ENCODE results near the gene PGAP2. TPM values are rescaled to one million over a fixed set of nuclear protein-coding genes. Genes with fewer than 3 reads are reported as not detected.

The PGAP2 gene
- total and polyA plus RNA-seq, 4 donors, result 10.0 to 14.8 (median 12.0) TPM

GRCh38 chr11:3830088-3830487, 21.7 kb downstream of the PGAP2 start:
- Histone ChIP-seq H3K27ac (ENCODE audit: low read depth in 1 of 2, low read length in 2 of 2) (no peak overlapping the region), H3K9ac (ENCODE audit: low read depth in 1 of 2, low read length in 2 of 2) (no peak overlapping the region), H3K27me3 (ENCODE audit: control insufficient read depth in 4 of 4, insufficient read depth in 4 of 4, low read length in 3 of 4) (no peaks in the 10 kb centered on the region), H3K36me3 (ENCODE audit: control insufficient read depth in 4 of 4, insufficient read depth in 3 of 4, low read depth in 1 of 4, low read length in 3 of 4) (peaks cover 4 to 17% (median 13%) of the 10 kb centered on the region in 4 donors), H3K9me3 (ENCODE audit: control insufficient read depth in 4 of 4, low read length in 3 of 4) (no peaks in the 10 kb centered on the region), H3K4me1 (ENCODE audit: control insufficient read depth in 4 of 4, insufficient read depth in 4 of 4, low read length in 3 of 4) (peaks cover 0 to 15% (median 3%) of the 10 kb centered on the region in 4 donors), H3K4me3 (ENCODE audit: low read depth in 1 of 3, low read length in 3 of 3) (no peak overlapping the region)
- TF ChIP-seq FOXA1 (IDR thresholded peaks at IDR 0.05) (no peak), TAF1 (conservative IDR thresholded peaks at IDR 0.05) (no peak), JUND (IDR thresholded peaks at IDR 0.05) (no peak), FOXA2 (IDR thresholded peaks at IDR 0.05) (no peak), RAD21 (IDR thresholded peaks at IDR 0.05) (no peak), HNF4G (IDR thresholded peaks at IDR 0.05) (no peak), SP1 (IDR thresholded peaks at IDR 0.05) (no peak)
- TF ChIP-seq, protein P1, sequence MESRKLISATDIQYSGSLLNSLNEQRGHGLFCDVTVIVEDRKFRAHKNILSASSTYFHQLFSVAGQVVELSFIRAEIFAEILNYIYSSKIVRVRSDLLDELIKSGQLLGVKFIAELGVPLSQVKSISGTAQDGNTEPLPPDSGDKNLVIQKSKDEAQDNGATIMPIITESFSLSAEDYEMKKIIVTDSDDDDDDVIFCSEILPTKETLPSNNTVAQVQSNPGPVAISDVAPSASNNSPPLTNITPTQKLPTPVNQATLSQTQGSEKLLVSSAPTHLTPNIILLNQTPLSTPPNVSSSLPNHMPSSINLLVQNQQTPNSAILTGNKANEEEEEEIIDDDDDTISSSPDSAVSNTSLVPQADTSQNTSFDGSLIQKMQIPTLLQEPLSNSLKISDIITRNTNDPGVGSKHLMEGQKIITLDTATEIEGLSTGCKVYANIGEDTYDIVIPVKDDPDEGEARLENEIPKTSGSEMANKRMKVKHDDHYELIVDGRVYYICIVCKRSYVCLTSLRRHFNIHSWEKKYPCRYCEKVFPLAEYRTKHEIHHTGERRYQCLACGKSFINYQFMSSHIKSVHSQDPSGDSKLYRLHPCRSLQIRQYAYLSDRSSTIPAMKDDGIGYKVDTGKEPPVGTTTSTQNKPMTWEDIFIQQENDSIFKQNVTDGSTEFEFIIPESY (IDR thresholded peaks at IDR 0.05), result no peak
- no peak for DNase-seq (ENCODE audit: low spot score)
- 99% methylated on average over 3 of the region's 3 CpGs for WGBS

GRCh38 chr11:3830730-3831129, 22.4 kb downstream of the PGAP2 start:
- no peak for TF ChIP-seq NR2F2 (IDR thresholded peaks at IDR 0.05)
- TF ChIP-seq YY1 (IDR thresholded peaks at IDR 0.05), result no peak
- TF ChIP-seq FOXA2 (IDR thresholded peaks at IDR 0.05), result no peak
- TF ChIP-seq GABPA (IDR thresholded peaks at IDR 0.05 in 1 of 2, conservative IDR thresholded peaks at IDR 0.05 in 1 of 2), result no peak
- TF ChIP-seq, protein P2, sequence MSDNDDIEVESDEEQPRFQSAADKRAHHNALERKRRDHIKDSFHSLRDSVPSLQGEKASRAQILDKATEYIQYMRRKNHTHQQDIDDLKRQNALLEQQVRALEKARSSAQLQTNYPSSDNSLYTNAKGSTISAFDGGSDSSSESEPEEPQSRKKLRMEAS (IDR thresholded peaks at IDR 0.05), result no peak
- no peak for TF ChIP-seq CTCF (IDR thresholded peaks at IDR 0.05; ENCODE audit: low read depth, low read length, missing input control)
- TF ChIP-seq, protein P1 (IDR thresholded peaks at IDR 0.05), result no peak
- no peak for TF ChIP-seq FOXA1 (IDR thresholded peaks at IDR 0.05)
- TF ChIP-seq, protein P3, sequence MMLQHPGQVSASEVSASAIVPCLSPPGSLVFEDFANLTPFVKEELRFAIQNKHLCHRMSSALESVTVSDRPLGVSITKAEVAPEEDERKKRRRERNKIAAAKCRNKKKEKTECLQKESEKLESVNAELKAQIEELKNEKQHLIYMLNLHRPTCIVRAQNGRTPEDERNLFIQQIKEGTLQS (IDR thresholded peaks at IDR 0.05), result no peak
- no peak for TF ChIP-seq REST (IDR thresholded peaks at IDR 0.05)
- TF ChIP-seq SP1 (IDR thresholded peaks at IDR 0.05), result no peak
- no peak for TF ChIP-seq JUND (IDR thresholded peaks at IDR 0.05)
- no peak for TF ChIP-seq HNF4A (conservative IDR thresholded peaks at IDR 0.05)
- no peak for TF ChIP-seq RXRA (IDR thresholded peaks at IDR 0.05)
- no peak for TF ChIP-seq HNF4G (IDR thresholded peaks at IDR 0.05)
- TF ChIP-seq EGR1 (IDR thresholded peaks at IDR 0.05; ENCODE audit: low read depth in 2 of 2), result no peak
- no peak overlapping the region for H3K27ac ChIP-seq (ENCODE audit: low read depth in 1 of 2, low read length in 2 of 2)
- no peaks in the 10 kb centered on the region for H3K27me3 ChIP-seq (ENCODE audit: control insufficient read depth in 4 of 4, insufficient read depth in 4 of 4, low read length in 3 of 4)
- no peak overlapping the region for H3K4me3 ChIP-seq (ENCODE audit: low read depth in 1 of 3, low read length in 3 of 3)
- no peak for DNase-seq (ENCODE audit: low spot score)
- no peak overlapping the region for H3K9ac ChIP-seq (ENCODE audit: low read depth in 1 of 2, low read length in 2 of 2)
- 77% methylated on average over 1 of the region's 1 CpG for WGBS
- peaks cover 2 to 15% (median 3%) of the 10 kb centered on the region in 4 donors for H3K4me1 ChIP-seq (ENCODE audit: control insufficient read depth in 4 of 4, insufficient read depth in 4 of 4, low read length in 3 of 4)
- H3K36me3 ChIP-seq (ENCODE audit: control insufficient read depth in 4 of 4, insufficient read depth in 3 of 4, low read depth in 1 of 4, low read length in 3 of 4), result peaks cover 4 to 15% (median 13%) of the 10 kb centered on the region in 4 donors
- H3K9me3 ChIP-seq (ENCODE audit: control insufficient read depth in 4 of 4, low read length in 3 of 4), result no peaks in the 10 kb centered on the region

Measured in liver (tissue), 9 donors.